Measurements from ENCODE around the gene ADAM29. TPM values are rescaled to one million over a fixed set of nuclear protein-coding genes. Genes with fewer than 3 reads are reported as not detected.

Gene ADAM29
- total RNA-seq, 1 experiment from 2014 or later: not detected

Other genes with a start within 250 kb of the ADAM29 start
- gene GLRA3, start 89.1 kb upstream of the ADAM29 start, total RNA-seq (2014; rRNA removed; shearing (Covaris generic); ENCODE audit: low replicate concordance): not detected in 2 replicates